ENCODE data around the gene TIMM17A. TPM values are rescaled to one million over a fixed set of nuclear protein-coding genes. Genes with fewer than 3 reads are reported as not detected.

Gene TIMM17A
- total RNA-seq, 1 experiment from 2014 or later: 112 TPM

DNA sequence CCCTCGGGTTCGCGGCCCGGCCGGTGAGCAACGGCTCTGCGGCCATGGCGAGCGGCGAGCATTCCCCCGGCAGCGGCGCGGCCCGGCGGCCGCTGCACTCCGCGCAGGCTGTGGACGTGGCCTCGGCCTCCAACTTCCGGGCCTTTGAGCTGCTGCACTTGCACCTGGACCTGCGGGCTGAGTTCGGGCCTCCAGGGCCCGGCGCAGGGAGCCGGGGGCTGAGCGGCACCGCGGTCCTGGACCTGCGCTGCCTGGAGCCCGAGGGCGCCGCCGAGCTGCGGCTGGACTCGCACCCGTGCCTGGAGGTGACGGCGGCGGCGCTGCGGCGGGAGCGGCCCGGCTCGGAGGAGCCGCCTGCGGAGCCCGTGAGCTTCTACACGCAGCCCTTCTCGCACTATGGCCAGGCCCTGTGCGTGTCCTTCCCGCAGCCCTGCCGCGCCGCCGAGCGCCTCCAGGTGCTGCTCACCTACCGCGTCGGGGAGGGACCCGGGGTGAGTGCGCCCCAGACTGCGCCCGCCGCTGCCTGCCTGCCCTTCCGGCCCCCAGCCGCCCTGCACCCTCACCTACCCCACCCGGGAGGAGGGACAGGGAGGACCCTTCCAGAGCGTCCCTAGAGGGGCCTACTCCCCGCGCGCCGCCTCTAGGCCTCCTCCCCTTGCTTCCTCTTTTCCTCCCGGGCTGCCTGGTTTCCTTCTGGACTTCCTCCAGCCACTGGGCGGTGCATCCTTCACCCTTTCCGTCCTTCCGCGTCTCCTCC is 27.5 kb downstream of the TIMM17A start, which contains the start of gene RNPEP:
Gene RNPEP, plus strand, starts transcription at position 26 of the 757 bp plus-strand sequence. Its CDS starts 19 bp downstream, at position 45.
- TF ChIP-seq, protein P1, sequence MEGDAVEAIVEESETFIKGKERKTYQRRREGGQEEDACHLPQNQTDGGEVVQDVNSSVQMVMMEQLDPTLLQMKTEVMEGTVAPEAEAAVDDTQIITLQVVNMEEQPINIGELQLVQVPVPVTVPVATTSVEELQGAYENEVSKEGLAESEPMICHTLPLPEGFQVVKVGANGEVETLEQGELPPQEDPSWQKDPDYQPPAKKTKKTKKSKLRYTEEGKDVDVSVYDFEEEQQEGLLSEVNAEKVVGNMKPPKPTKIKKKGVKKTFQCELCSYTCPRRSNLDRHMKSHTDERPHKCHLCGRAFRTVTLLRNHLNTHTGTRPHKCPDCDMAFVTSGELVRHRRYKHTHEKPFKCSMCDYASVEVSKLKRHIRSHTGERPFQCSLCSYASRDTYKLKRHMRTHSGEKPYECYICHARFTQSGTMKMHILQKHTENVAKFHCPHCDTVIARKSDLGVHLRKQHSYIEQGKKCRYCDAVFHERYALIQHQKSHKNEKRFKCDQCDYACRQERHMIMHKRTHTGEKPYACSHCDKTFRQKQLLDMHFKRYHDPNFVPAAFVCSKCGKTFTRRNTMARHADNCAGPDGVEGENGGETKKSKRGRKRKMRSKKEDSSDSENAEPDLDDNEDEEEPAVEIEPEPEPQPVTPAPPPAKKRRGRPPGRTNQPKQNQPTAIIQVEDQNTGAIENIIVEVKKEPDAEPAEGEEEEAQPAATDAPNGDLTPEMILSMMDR (conservative IDR thresholded peaks at IDR 0.05; ENCODE audit: low read depth, low read length): no peak
- peak; percentile 55 for DNase-seq (ENCODE audit: low spot score)
- no TSS peak for BruUV-seq (replicated peaks)
- Histone ChIP-seq H3K4me1 (ENCODE audit: insufficient read depth, low read length, poor library complexity, severe bottlenecking) (peaks cover 10% of the 10 kb centered on the region), H3K4me3 (ENCODE audit: low read depth, low read length, poor library complexity, severe bottlenecking) (peak within 1 kb of the TSS; percentile 99), H3K9me3 (ENCODE audit: low read depth, low read length, poor library complexity, severe bottlenecking) (no peaks in the 10 kb centered on the region), H3K27ac (ENCODE audit: low read depth, low read length, poor library complexity, severe bottlenecking) (peak within 1 kb of the TSS; percentile 79), H3K36me3 (ENCODE audit: insufficient read depth, low read length, poor library complexity, severe bottlenecking) (no peaks in the 10 kb centered on the region), H3K27me3 (replicated peaks; ENCODE audit: insufficient read depth, low read depth, low read length, poor library complexity) (no peaks in the 10 kb centered on the region)
- CTCF ChIA-PET: interaction anchor here (0.6 kb wide), 1 partner anchor 470 kb away, joined by 4 read pairs; no protein-coding TSS in a partner anchor
- POLR2A ChIA-PET (ENCODE audit: low non-redundant PET): interaction anchor here (0.7 kb wide), 1 partner anchor 410 kb away, joined by 3 read pairs; no protein-coding TSS in a partner anchor
- intact Hi-C loops (cut with micrococcal nuclease; ENCODE audit: unreplicated experiment): no loop called here

DNA sequence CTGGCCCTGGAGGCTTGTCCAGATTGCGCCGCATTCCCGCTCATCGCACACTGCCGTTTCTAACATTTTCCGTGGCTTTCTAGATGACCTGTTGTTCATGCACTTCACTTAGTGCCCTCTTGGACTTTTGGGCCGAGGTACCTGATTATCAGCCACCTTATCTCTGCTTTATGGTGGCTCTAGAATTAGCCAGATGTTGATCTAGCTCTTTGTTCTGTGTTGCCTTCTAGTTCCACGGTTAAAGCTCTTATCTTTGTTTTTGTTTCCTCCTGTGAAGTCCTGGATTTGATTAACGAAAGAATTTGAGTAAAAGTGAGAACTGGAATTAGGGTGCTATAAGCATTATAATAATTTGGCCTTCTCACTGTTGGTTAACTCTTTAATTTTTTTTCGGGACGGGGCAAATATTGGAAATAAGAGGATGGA is 28.1 kb downstream of the TIMM17A start:
- H3K4me1 ChIP-seq (ENCODE audit: insufficient read depth, low read length, poor library complexity, severe bottlenecking): peaks cover 10% of the 10 kb centered on the region
- no peak for DNase-seq (ENCODE audit: low spot score)
- H3K36me3 ChIP-seq (ENCODE audit: insufficient read depth, low read length, poor library complexity, severe bottlenecking): no peaks in the 10 kb centered on the region
- CTCF ChIA-PET: interaction anchor here (0.9 kb wide), 1 partner anchor 454 kb away, joined by 3 read pairs; no protein-coding TSS in a partner anchor
- intact Hi-C loops (cut with micrococcal nuclease; ENCODE audit: unreplicated experiment): no loop called here
- peak overlapping the region; percentile 79 for H3K27ac ChIP-seq (ENCODE audit: low read depth, low read length, poor library complexity, severe bottlenecking)
- POLR2A ChIA-PET (ENCODE audit: low non-redundant PET): interaction anchor here (0.7 kb wide), 1 partner anchor 410 kb away, joined by 3 read pairs; no protein-coding TSS in a partner anchor
- H3K27me3 ChIP-seq (replicated peaks; ENCODE audit: insufficient read depth, low read depth, low read length, poor library complexity): no peaks in the 10 kb centered on the region
- TF ChIP-seq, protein P1 (conservative IDR thresholded peaks at IDR 0.05; ENCODE audit: low read depth, low read length): no peak
- no peak for TF ChIP-seq EZH2 (IDR thresholded peaks at IDR 0.05; ENCODE audit: borderline replicate concordance, low read depth, low read length, poor library complexity, severe bottlenecking)
- H3K9me3 ChIP-seq (ENCODE audit: low read depth, low read length, poor library complexity, severe bottlenecking): no peaks in the 10 kb centered on the region
- H3K4me3 ChIP-seq (ENCODE audit: low read depth, low read length, poor library complexity, severe bottlenecking): peak overlapping the region; percentile 99
- no TSS peak for BruUV-seq (replicated peaks)

DNA sequence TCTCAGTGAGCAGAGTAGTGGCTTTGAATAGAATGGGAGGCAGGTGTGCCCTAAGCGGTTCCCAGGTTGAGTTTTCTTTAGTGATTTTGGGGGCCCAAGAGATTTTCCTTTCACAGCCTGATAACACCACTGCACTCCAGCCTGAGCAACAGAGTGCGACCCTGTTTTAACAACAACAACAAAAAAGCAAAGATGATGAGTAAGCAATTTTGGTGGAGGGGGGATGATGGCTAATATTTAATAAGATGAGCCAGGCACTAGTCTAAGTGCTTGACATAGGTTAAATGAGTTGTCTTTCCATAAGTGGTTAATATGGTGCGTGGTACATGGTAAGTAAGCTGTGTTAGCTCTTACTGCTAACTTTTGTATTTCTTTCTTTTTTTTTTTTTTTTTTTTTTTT is 29.1 kb downstream of the TIMM17A start:
- Histone ChIP-seq H3K27me3 (replicated peaks; ENCODE audit: insufficient read depth, low read depth, low read length, poor library complexity) (no peaks in the 10 kb centered on the region), H3K36me3 (ENCODE audit: insufficient read depth, low read length, poor library complexity, severe bottlenecking) (peaks cover 6% of the 10 kb centered on the region), H3K9me3 (ENCODE audit: low read depth, low read length, poor library complexity, severe bottlenecking) (no peaks in the 10 kb centered on the region), H3K4me3 (ENCODE audit: low read depth, low read length, poor library complexity, severe bottlenecking) (no peak overlapping the region), H3K4me1 (ENCODE audit: insufficient read depth, low read length, poor library complexity, severe bottlenecking) (peaks cover 10% of the 10 kb centered on the region), H3K27ac (ENCODE audit: low read depth, low read length, poor library complexity, severe bottlenecking) (no peak overlapping the region)
- no peak for TF ChIP-seq EZH2 (IDR thresholded peaks at IDR 0.05; ENCODE audit: borderline replicate concordance, low read depth, low read length, poor library complexity, severe bottlenecking)
- TF ChIP-seq, protein P1 (conservative IDR thresholded peaks at IDR 0.05; ENCODE audit: low read depth, low read length): no peak
- ChIA-PET POLR2A (ENCODE audit: low non-redundant PET) (no interaction called here), CTCF (interaction anchor here (0.9 kb wide), 1 partner anchor 455 kb away, joined by 3 read pairs; no protein-coding TSS in a partner anchor)
- intact Hi-C loops (cut with micrococcal nuclease; ENCODE audit: unreplicated experiment): no loop called here
- DNase-seq (ENCODE audit: low spot score): no peak
- no TSS peak for BruUV-seq (replicated peaks)
